WTC11 (cell line): ENCODE results near the gene CERS2.

Experiments used
- ESRRA ChIP-seq: sonication (generic); formaldehyde crosslinking; IDR thresholded peaks from 2 replicates; pipeline ENCODE4 v1.8.1; 2022; ENCODE audit warnings: mild to moderate bottlenecking, missing genetic modification reagents, borderline replicate concordance
- FOXK1 ChIP-seq: sonication (generic); formaldehyde crosslinking; IDR thresholded peaks from 2 replicates; pipeline ENCODE4 v1.8.0; 2022; ENCODE audit warnings: mild to moderate bottlenecking, moderate library complexity, missing genetic modification reagents
- FOXP1 ChIP-seq: sonication (generic); formaldehyde crosslinking; IDR thresholded peaks from 2 replicates; pipeline ENCODE4 v1.8.0; 2022; ENCODE audit warnings: missing genetic modification reagents, mild to moderate bottlenecking, moderate library complexity, borderline replicate concordance
- GRHL2 ChIP-seq: fragments of 250-450 bp; sonication (Bioruptor Pico); IDR thresholded peaks from 2 replicates; pipeline ENCODE4 v1.8.0; 2022; ENCODE audit warnings: mild to moderate bottlenecking, moderate library complexity; ENCODE audit not compliant: insufficient replicate concordance, severe bottlenecking
- TP53 ChIP-seq: sonication (generic); formaldehyde crosslinking; IDR thresholded peaks from 2 replicates; pipeline ENCODE4 v1.8.1; 2023; ENCODE audit warnings: mild to moderate bottlenecking, missing genetic modification reagents
- ZNF138 ChIP-seq: sonication (generic); formaldehyde crosslinking; conservative IDR thresholded peaks from 2 replicates; pipeline ENCODE4 v1.8.1; 2022; ENCODE audit warnings: mild to moderate bottlenecking, moderate library complexity, missing genetic modification reagents
- TF ChIP-seq, protein P1 (sequence below): fragments of 200-600 bp; IDR thresholded peaks from 2 replicates; pipeline ENCODE4 v1.8.0; 2022; ENCODE audit warnings: antibody characterized with exemption
- TF ChIP-seq, protein P2 (sequence below): sonication (generic); formaldehyde crosslinking; IDR thresholded peaks from 2 replicates; pipeline ENCODE4 v1.8.1; 2023; ENCODE audit warnings: mild to moderate bottlenecking, missing genetic modification reagents
- TF ChIP-seq, protein P3 (sequence below): sonication (generic); formaldehyde crosslinking; IDR thresholded peaks from 2 replicates; pipeline ENCODE4 v1.8.0; 2022; ENCODE audit warnings: mild to moderate bottlenecking, missing genetic modification reagents

DNA sequence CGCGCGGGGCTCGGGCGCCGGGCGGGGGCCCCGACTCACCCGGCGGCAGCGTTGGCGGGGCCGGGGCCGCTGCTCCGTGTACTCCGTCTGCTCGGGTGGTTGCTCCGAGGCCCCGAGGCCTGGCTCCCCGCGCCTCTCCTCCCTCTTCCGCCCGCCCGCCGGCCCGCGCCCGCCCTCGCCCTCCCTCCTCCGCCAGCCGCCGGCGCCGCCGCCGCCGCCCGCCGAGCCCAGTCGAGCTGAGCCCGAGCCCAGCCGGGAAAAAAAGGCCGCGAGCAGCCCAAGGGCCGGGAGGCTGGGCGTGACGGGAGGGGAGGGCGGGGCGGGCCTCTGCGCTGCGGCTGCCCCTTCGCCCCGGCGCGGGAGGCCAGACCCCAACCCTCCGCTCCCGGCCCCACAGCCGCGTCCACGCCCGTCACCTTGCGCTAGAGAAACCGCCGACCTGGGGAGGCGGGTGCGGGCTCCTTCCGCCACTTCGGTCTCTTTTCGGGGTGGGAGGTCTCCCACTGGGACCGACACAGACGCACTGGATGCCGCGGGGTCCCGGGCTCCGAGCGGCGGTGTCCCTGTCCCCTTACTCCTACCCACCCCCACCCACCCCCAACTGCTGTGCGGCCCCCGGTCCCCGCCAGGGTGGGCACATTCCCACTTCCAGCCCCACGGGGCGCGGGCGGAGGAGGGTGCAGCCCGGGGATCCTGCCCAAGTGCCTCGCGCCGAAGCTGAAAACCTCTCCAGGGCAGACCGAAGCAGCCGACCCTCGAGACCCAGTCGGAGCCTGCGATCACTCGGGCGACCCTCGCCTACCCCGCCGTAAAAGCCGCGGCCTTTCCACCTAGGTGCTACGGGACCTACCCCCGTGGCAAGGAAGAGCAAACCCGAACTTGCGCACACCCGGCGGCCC is at the start of gene CERS2:
- TF ChIP-seq ZNF138: no peak
- TF ChIP-seq, protein P1, sequence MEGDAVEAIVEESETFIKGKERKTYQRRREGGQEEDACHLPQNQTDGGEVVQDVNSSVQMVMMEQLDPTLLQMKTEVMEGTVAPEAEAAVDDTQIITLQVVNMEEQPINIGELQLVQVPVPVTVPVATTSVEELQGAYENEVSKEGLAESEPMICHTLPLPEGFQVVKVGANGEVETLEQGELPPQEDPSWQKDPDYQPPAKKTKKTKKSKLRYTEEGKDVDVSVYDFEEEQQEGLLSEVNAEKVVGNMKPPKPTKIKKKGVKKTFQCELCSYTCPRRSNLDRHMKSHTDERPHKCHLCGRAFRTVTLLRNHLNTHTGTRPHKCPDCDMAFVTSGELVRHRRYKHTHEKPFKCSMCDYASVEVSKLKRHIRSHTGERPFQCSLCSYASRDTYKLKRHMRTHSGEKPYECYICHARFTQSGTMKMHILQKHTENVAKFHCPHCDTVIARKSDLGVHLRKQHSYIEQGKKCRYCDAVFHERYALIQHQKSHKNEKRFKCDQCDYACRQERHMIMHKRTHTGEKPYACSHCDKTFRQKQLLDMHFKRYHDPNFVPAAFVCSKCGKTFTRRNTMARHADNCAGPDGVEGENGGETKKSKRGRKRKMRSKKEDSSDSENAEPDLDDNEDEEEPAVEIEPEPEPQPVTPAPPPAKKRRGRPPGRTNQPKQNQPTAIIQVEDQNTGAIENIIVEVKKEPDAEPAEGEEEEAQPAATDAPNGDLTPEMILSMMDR: no peak
- TF ChIP-seq, protein P2, sequence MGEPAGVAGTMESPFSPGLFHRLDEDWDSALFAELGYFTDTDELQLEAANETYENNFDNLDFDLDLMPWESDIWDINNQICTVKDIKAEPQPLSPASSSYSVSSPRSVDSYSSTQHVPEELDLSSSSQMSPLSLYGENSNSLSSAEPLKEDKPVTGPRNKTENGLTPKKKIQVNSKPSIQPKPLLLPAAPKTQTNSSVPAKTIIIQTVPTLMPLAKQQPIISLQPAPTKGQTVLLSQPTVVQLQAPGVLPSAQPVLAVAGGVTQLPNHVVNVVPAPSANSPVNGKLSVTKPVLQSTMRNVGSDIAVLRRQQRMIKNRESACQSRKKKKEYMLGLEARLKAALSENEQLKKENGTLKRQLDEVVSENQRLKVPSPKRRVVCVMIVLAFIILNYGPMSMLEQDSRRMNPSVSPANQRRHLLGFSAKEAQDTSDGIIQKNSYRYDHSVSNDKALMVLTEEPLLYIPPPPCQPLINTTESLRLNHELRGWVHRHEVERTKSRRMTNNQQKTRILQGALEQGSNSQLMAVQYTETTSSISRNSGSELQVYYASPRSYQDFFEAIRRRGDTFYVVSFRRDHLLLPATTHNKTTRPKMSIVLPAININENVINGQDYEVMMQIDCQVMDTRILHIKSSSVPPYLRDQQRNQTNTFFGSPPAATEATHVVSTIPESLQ (CRISPR knock-in tag): no peak
- no peak for TF ChIP-seq GRHL2
- TF ChIP-seq, protein P3, sequence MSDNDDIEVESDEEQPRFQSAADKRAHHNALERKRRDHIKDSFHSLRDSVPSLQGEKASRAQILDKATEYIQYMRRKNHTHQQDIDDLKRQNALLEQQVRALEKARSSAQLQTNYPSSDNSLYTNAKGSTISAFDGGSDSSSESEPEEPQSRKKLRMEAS (CRISPR knock-in tag): no peak
- no peak for TF ChIP-seq FOXK1 (CRISPR knock-in tag)
- no peak for TF ChIP-seq ESRRA (CRISPR knock-in tag)
- TF ChIP-seq FOXP1 (CRISPR knock-in tag): no peak
- TF ChIP-seq TP53 (CRISPR knock-in tag): no peak
